Peyer's patch (tissue), 4 donors: Measurements from ENCODE around the gene TMEM145. TPM values are rescaled to one million over a fixed set of nuclear protein-coding genes. Genes with fewer than 3 reads are reported as not detected.

Source experiments
- DNase-seq, 3 donors: peaks; one replicate each; pipeline ENCODE4 v3.0.0-alpha.2; 2017 to 2019
- H3K27ac ChIP-seq, 4 donors: fragments of 200-600 bp; sonication (generic); one replicate each; pipeline ENCODE4 v1.5.1; 2016 to 2019
- H3K27me3 ChIP-seq, 2 donors: fragments of 200-600 bp; sonication (generic); one replicate each; pipeline ENCODE4 v1.5.1; 2019
- H3K36me3 ChIP-seq, 3 donors: fragments of 200-600 bp; sonication (generic); one replicate each; pipeline ENCODE4 v1.5.1; 2016 to 2019
- H3K4me1 ChIP-seq, 4 donors: fragments of 200-600 bp; sonication (generic); one replicate each; pipeline ENCODE4 v1.5.1; 2016 to 2019
- H3K4me3 ChIP-seq, 4 donors: fragments of 200-600 bp; sonication (generic); 1 replicate in 3 of 4; 2 replicates in 1 of 4; pipeline ENCODE4 v1.5.1; 2016 to 2019; ENCODE audit warnings: mild to moderate bottlenecking in 1 of 4
- H3K9me3 ChIP-seq, 4 donors: fragments of 200-600 bp; sonication (generic); one replicate each; pipeline ENCODE4 v1.5.1; 2016 to 2019; ENCODE audit warnings: mild to moderate bottlenecking in 1 of 4
- POLR2A ChIP-seq, 2 donors: fragments of 450-650 bp; IDR thresholded peaks; one replicate each; pipeline ENCODE4 v1.5.1; 2017; ENCODE audit warnings: antibody characterized with exemption in 2 of 2, mild to moderate bottlenecking in 2 of 2, moderate library complexity in 2 of 2
- total RNA-seq, 4 donors: library from RNA; depleted of rRNA; stranded (reverse); fragments of >200 nt; gene quantifications; one replicate each; pipeline ENCODE4 v1.1.0, GENCODE V29; 2016
- TF ChIP-seq, protein P1 (sequence below), 6 experiments: fragments of 450-650 bp in 4 of 6; fragments of 200-600 bp in 2 of 6; sonication (generic) in 1 of 6; IDR thresholded peaks; one replicate each; pipeline ENCODE4 v1.5.1; 2017 to 2019; ENCODE audit warnings: antibody characterized with exemption in 6 of 6, mild to moderate bottlenecking in 3 of 6, moderate library complexity in 1 of 6

The TMEM145 gene
- total RNA-seq, 4 donors from 2014 or later = not detected

- TF ChIP-seq, protein P1, sequence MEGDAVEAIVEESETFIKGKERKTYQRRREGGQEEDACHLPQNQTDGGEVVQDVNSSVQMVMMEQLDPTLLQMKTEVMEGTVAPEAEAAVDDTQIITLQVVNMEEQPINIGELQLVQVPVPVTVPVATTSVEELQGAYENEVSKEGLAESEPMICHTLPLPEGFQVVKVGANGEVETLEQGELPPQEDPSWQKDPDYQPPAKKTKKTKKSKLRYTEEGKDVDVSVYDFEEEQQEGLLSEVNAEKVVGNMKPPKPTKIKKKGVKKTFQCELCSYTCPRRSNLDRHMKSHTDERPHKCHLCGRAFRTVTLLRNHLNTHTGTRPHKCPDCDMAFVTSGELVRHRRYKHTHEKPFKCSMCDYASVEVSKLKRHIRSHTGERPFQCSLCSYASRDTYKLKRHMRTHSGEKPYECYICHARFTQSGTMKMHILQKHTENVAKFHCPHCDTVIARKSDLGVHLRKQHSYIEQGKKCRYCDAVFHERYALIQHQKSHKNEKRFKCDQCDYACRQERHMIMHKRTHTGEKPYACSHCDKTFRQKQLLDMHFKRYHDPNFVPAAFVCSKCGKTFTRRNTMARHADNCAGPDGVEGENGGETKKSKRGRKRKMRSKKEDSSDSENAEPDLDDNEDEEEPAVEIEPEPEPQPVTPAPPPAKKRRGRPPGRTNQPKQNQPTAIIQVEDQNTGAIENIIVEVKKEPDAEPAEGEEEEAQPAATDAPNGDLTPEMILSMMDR (IDR thresholded peaks at IDR 0.05) = no peak
- no peak for TF ChIP-seq POLR2A (IDR thresholded peaks at IDR 0.05)
- no peak overlapping the region for H3K4me3 ChIP-seq
- H3K4me1 ChIP-seq = peaks cover 6 to 53% (median 31%) of the 10 kb centered on the region in 4 donors
- H3K9me3 ChIP-seq = no peaks in the 10 kb centered on the region
- H3K27me3 ChIP-seq = no peaks in the 10 kb centered on the region
- no peak for DNase-seq
- peak overlapping the region; percentile 20 to 96 (median 34) for H3K27ac ChIP-seq
- peaks cover 0 to 49% (median 0%) of the 10 kb centered on the region in 3 donors for H3K36me3 ChIP-seq
These were observed 26.6 kb upstream of the TMEM145 start for GRCh38 chr19:42286349-42287016.

GRCh38 chr19:42287017-42287826, 25.9 kb upstream of the TMEM145 start:
- peaks cover 0 to 57% (median 0%) of the 10 kb centered on the region in 3 donors for H3K36me3 ChIP-seq
- H3K4me3 ChIP-seq = no peak overlapping the region
- TF ChIP-seq POLR2A (IDR thresholded peaks at IDR 0.05) = no peak
- TF ChIP-seq, protein P1 (IDR thresholded peaks at IDR 0.05) = no peak
- H3K27ac ChIP-seq = peak overlapping the region in 2 of 4 donors; percentile 29 to 96
- H3K27me3 ChIP-seq = no peaks in the 10 kb centered on the region
- no peak for DNase-seq
- H3K4me1 ChIP-seq = peaks cover 2 to 46% (median 23%) of the 10 kb centered on the region in 4 donors
- H3K9me3 ChIP-seq = no peaks in the 10 kb centered on the region

DNA sequence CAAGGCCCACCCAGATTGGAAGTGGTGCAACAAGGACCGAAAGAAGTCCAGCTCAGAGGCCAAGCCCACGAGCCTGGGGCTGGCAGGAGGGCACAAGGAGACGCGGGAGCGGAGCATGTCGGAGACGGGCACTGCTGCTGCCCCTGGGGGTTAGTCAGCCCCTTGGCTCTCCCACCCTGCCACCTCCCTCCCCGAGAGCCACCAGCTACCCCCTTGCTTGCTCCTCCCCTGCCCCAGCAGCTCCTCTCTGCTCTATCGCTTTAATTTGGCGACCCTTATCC, 25.3 kb upstream of the TMEM145 start:
- Histone ChIP-seq H3K27ac (no peak overlapping the region), H3K4me1 (peaks cover 2 to 40% (median 19%) of the 10 kb centered on the region in 4 donors), H3K9me3 (no peaks in the 10 kb centered on the region), H3K27me3 (no peaks in the 10 kb centered on the region), H3K4me3 (no peak overlapping the region), H3K36me3 (peaks cover 0 to 62% (median 0%) of the 10 kb centered on the region in 3 donors)
- DNase-seq = peak in 1 of 3 donors; percentile 40
- no peak for TF ChIP-seq POLR2A (IDR thresholded peaks at IDR 0.05)
- TF ChIP-seq, protein P1 (IDR thresholded peaks at IDR 0.05) = no peak

DNA sequence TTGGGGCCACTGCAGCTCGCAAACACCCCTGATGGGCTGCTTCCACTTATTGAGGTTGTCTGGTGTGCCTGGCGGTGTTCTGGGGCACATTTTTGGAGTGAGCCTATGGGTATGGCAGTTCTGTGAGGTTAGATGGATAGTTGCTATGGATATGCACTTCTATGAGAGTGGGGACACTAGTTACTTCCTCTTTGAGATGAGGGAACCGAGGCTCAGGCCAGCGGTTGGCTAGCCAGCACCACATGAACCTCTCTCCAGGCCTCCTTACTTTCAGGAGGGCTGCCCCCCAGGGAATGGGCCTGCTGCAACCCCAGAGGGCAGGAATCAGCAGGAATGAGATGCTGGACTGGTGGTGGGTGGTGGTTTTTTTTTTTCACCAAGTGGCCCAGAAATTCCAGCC, 24.7 kb upstream of the TMEM145 start:
- Histone ChIP-seq H3K36me3 (peaks cover 0 to 69% (median 0%) of the 10 kb centered on the region in 3 donors), H3K27me3 (no peaks in the 10 kb centered on the region), H3K4me1 (peaks cover 0 to 34% (median 16%) of the 10 kb centered on the region in 4 donors), H3K27ac (no peak overlapping the region), H3K4me3 (no peak overlapping the region), H3K9me3 (no peaks in the 10 kb centered on the region)
- no peak for TF ChIP-seq POLR2A (IDR thresholded peaks at IDR 0.05)
- TF ChIP-seq, protein P1 (IDR thresholded peaks at IDR 0.05) = no peak
- no peak for DNase-seq

GRCh38 chr19:42288881-42289555, 24.1 kb upstream of the TMEM145 start:
- DNase-seq = no peak
- H3K4me1 ChIP-seq = peaks cover 0 to 34% (median 16%) of the 10 kb centered on the region in 4 donors
- H3K36me3 ChIP-seq = peaks cover 0 to 74% (median 0%) of the 10 kb centered on the region in 3 donors
- H3K27me3 ChIP-seq = no peaks in the 10 kb centered on the region
- no peak overlapping the region for H3K27ac ChIP-seq
- no peaks in the 10 kb centered on the region for H3K9me3 ChIP-seq
- TF ChIP-seq, protein P1 (IDR thresholded peaks at IDR 0.05) = no peak
- no peak for TF ChIP-seq POLR2A (IDR thresholded peaks at IDR 0.05)
- H3K4me3 ChIP-seq = no peak overlapping the region
